CD4-positive, CD25-positive, alpha-beta regulatory T cell (primary cell): ENCODE data around the gene BAG5. TPM values are rescaled to one million over a fixed set of nuclear protein-coding genes. Genes with fewer than 3 reads are reported as not detected.

Source experiments
- ATAC-seq, 2 donors: fragments of 150-1000 bp; cut with Tn5 transposase; one replicate each; pipeline ENCODE4 v1.10.0; 2021; ENCODE audit warnings: low read depth in 2 of 2, moderate number of reproducible peaks in 2 of 2, moderate library complexity in 1 of 2
- DNase-seq, 3 donors: peaks; one replicate each; pipeline versions ENCODE4 v3.0.0 to v3.0.0-alpha.2; 2012 to 2022; ENCODE audit warnings: mixed read lengths in 1 of 3
- H3K27ac ChIP-seq: one replicate; pipeline ENCODE4 v1.7.0; 2013; ENCODE audit warnings: mild to moderate bottlenecking, low read length; ENCODE audit not compliant: insufficient read depth, poor library complexity, severe bottlenecking
- H3K27me3 ChIP-seq: one replicate; pipeline ENCODE4 v1.7.0; 2013; ENCODE audit warnings: low read length; ENCODE audit not compliant: control insufficient read depth, insufficient read depth
- H3K36me3 ChIP-seq: one replicate; pipeline ENCODE4 v1.7.0; 2013; ENCODE audit warnings: mild to moderate bottlenecking, low read length, moderate library complexity; ENCODE audit not compliant: control insufficient read depth, insufficient read depth
- H3K4me1 ChIP-seq: 2 replicates; pipeline ENCODE4 v1.7.0; 2013; ENCODE audit warnings: mild to moderate bottlenecking, low read length; ENCODE audit not compliant: insufficient read depth, control insufficient read depth, poor library complexity, severe bottlenecking
- H3K4me3 ChIP-seq: one replicate; pipeline ENCODE4 v1.7.0; 2013; ENCODE audit warnings: low read depth, mild to moderate bottlenecking, low read length, moderate library complexity
- H3K9me3 ChIP-seq, 2 experiments: 1 replicate in 1 of 2; 2 replicates in 1 of 2; pipeline ENCODE4 v1.7.0; 2013; ENCODE audit warnings: low read length in 2 of 2, mild to moderate bottlenecking in 1 of 2, moderate library complexity in 1 of 2; ENCODE audit not compliant: control insufficient read depth in 2 of 2
- H3K27ac Mint-ChIP-seq, 3 donors: one replicate each; pipeline ENCODE4 v1.8.0; 2020 to 2022; ENCODE audit warnings: mild to moderate bottlenecking in 3 of 3, mixed read lengths in 3 of 3, moderate library complexity in 2 of 3
- H3K27me3 Mint-ChIP-seq: one replicate; pipeline ENCODE4 v1.8.0; 2022; ENCODE audit warnings: mild to moderate bottlenecking, mixed read lengths
- H3K36me3 Mint-ChIP-seq: one replicate; pipeline ENCODE4 v1.8.0; 2020; ENCODE audit warnings: mixed read lengths
- H3K4me1 Mint-ChIP-seq, 4 donors: one replicate each; pipeline ENCODE4 v1.8.0; 2020 to 2022; ENCODE audit warnings: mixed read lengths in 4 of 4, mild to moderate bottlenecking in 1 of 4
- H3K4me3 Mint-ChIP-seq, 4 donors: one replicate each; pipeline ENCODE4 v1.8.0; 2020 to 2022; ENCODE audit warnings: mild to moderate bottlenecking in 4 of 4, mixed read lengths in 4 of 4, moderate library complexity in 3 of 4
- H3K9me3 Mint-ChIP-seq, 7 donors: one replicate each; pipeline ENCODE4 v1.8.0; 2020 to 2022; ENCODE audit warnings: mixed read lengths in 7 of 7, mild to moderate bottlenecking in 3 of 7, moderate library complexity in 2 of 7
- polyA plus RNA-seq, 4 donors: library from polyadenylated mRNA; unstranded; fragments of 300-500 nt; fragmentation: Illumina TruSeq; gene quantifications; one replicate each; pipeline ENCODE4 v1.2.3, GENCODE V29; 2021
- total RNA-seq: library from RNA; stranded (reverse); gene quantifications from one replicate; pipeline ENCODE4 v1.2.3, GENCODE V29; 2022

Gene BAG5
- total and polyA plus RNA-seq, 5 donors from 2014 or later, result 31.8 to 42.4 (median 38.8) TPM

DNA sequence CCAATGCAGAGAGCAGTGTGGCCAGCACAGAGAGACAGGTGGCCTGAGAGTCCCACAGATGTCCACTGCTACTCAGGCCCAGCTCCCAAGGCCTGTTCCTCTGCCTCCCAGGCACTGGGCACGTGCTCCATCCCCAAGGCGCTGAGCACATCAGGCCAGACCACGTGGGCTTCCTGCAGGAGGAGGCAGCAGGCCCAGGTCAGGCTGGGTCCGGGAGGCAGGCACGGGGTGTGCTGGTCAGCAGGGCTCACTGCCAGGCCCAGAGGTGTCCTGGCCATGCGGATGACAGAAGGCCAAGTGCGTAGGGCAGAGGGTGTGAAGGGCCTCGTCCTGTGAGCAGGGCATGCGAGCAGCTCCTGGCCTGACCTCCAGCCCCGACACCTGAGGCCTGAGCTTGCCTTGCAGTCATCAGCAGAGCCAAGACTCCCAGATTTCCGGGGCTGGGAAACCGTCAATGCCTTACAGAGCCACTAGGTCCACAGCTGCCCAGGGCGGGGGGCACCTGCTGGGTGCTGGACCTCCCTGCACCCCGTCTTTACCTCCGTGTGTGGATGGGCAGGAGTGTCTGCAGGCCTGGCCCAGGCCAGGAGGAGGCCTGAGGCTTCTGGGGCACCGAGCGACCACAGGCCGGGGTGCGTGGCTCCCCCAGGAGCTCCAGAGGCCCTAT, 18.6 kb downstream of the BAG5 start:
- no peaks in the 10 kb centered on the region for H3K36me3 ChIP-seq
- no peak for ATAC-seq
- no peaks in the 10 kb centered on the region for H3K9me3 ChIP-seq
- H3K9me3 Mint-ChIP-seq, result no peaks in the 10 kb centered on the region
- no peaks in the 10 kb centered on the region for H3K36me3 Mint-ChIP-seq
- H3K4me3 Mint-ChIP-seq, result no peak overlapping the region
- no peak overlapping the region for H3K27ac ChIP-seq
- no peak overlapping the region for H3K4me3 ChIP-seq
- H3K27ac Mint-ChIP-seq, result no peak overlapping the region
- no peaks in the 10 kb centered on the region for H3K27me3 ChIP-seq
- no peaks in the 10 kb centered on the region for H3K27me3 Mint-ChIP-seq
- H3K4me1 Mint-ChIP-seq, result peaks cover 0 to 2% (median 0%) of the 10 kb centered on the region in 4 donors
- no peaks in the 10 kb centered on the region for H3K4me1 ChIP-seq
- no peak for DNase-seq

- H3K9me3 Mint-ChIP-seq, result no peaks in the 10 kb centered on the region
- Histone ChIP-seq H3K4me3 (no peak overlapping the region), H3K36me3 (no peaks in the 10 kb centered on the region), H3K27ac (no peak overlapping the region), H3K27me3 (no peaks in the 10 kb centered on the region), H3K9me3 (no peaks in the 10 kb centered on the region), H3K4me1 (no peaks in the 10 kb centered on the region)
- no peak overlapping the region for H3K27ac Mint-ChIP-seq
- no peak for ATAC-seq
- no peaks in the 10 kb centered on the region for H3K36me3 Mint-ChIP-seq
- no peaks in the 10 kb centered on the region for H3K27me3 Mint-ChIP-seq
- no peak overlapping the region for H3K4me3 Mint-ChIP-seq
- no peak for DNase-seq
- peaks cover 0 to 2% (median 0%) of the 10 kb centered on the region in 4 donors for H3K4me1 Mint-ChIP-seq
Measured at GRCh38 chr14:103543140-103543539, 19.3 kb downstream of the BAG5 start.

GRCh38 chr14:103542605-103543088, 19.8 kb downstream of the BAG5 start:
- H3K9me3 ChIP-seq, result no peaks in the 10 kb centered on the region
- H3K27me3 Mint-ChIP-seq, result no peaks in the 10 kb centered on the region
- ATAC-seq, result no peak

GRCh38 chr14:103541709-103542604, 20.5 kb downstream of the BAG5 start:
- Histone ChIP-seq H3K27ac (no peak overlapping the region), H3K9me3 (no peaks in the 10 kb centered on the region), H3K4me3 (no peak overlapping the region), H3K4me1 (no peaks in the 10 kb centered on the region), H3K36me3 (no peaks in the 10 kb centered on the region), H3K27me3 (no peaks in the 10 kb centered on the region)
- Mint-ChIP-seq H3K9me3 (no peaks in the 10 kb centered on the region), H3K4me3 (peak overlapping the region in 1 of 4 donors; percentile 61), H3K4me1 (peaks cover 0 to 2% (median 0%) of the 10 kb centered on the region in 4 donors), H3K27ac (no peak overlapping the region), H3K36me3 (no peaks in the 10 kb centered on the region), H3K27me3 (no peaks in the 10 kb centered on the region)
- DNase-seq, result no peak
- no peak for ATAC-seq

More at GRCh38 chr14:103542605-103543088, 19.8 kb downstream of the BAG5 start:
- Mint-ChIP-seq H3K4me1 (peaks cover 0 to 2% (median 0%) of the 10 kb centered on the region in 4 donors), H3K9me3 (no peaks in the 10 kb centered on the region), H3K27ac (no peak overlapping the region), H3K4me3 (no peak overlapping the region), H3K36me3 (no peaks in the 10 kb centered on the region)
- no peak overlapping the region for H3K4me3 ChIP-seq
- H3K27ac ChIP-seq, result no peak overlapping the region
- H3K36me3 ChIP-seq, result no peaks in the 10 kb centered on the region
- no peaks in the 10 kb centered on the region for H3K27me3 ChIP-seq
- no peaks in the 10 kb centered on the region for H3K4me1 ChIP-seq
- no peak for DNase-seq

DNA sequence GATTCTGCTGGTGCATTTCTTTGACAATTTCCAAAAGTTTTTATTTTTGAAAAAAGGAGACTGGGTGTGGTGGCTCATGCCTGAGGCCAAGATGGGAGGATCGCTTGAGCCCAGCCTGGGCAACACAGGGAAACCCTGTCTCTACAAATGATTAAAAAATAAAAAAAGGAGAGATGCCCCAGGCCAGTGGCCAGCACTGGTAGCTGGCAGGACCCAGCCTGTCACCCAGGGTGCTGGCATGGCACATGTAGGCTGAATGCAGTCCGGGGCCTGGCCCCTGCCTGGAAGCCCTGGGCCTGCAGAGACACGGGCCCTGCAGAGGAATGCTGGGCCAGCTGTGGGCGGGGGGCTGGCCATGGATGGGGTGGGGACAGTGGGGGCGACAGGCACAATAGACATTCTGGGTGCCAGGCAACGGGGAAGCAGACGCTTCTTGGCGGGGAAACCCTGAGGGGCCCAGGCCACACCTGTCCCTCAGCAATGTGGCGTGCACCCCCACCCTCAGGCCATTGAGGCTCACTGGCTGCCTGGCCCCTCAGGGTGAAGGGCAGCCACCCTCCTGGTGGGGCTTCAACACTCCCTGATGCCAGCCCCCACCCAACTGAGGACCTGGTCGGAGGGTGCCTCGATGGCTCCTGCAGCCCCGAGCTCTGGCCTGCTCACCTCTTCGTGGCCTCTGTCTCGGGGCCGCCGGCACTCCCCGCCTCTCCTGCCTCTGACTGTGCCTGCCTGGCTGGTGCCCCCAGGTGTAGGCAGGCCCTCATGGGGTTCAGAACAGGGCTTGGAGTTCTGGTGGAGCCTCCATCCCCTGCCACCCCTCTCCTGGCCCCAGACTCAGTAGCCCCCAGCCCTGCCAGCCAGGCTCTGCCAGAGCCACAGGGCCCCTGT, 21.4 kb downstream of the BAG5 start:
- H3K27me3 Mint-ChIP-seq, result no peaks in the 10 kb centered on the region
- DNase-seq (no peak), ATAC-seq (no peak)
- Histone ChIP-seq H3K36me3 (no peaks in the 10 kb centered on the region), H3K4me1 (no peaks in the 10 kb centered on the region), H3K27me3 (no peaks in the 10 kb centered on the region), H3K9me3 (no peaks in the 10 kb centered on the region), H3K4me3 (no peak overlapping the region), H3K27ac (no peak overlapping the region)
- H3K4me1 Mint-ChIP-seq, result no peaks in the 10 kb centered on the region
- no peak overlapping the region for H3K4me3 Mint-ChIP-seq
- no peaks in the 10 kb centered on the region for H3K9me3 Mint-ChIP-seq
- no peaks in the 10 kb centered on the region for H3K36me3 Mint-ChIP-seq
- no peak overlapping the region for H3K27ac Mint-ChIP-seq

DNA sequence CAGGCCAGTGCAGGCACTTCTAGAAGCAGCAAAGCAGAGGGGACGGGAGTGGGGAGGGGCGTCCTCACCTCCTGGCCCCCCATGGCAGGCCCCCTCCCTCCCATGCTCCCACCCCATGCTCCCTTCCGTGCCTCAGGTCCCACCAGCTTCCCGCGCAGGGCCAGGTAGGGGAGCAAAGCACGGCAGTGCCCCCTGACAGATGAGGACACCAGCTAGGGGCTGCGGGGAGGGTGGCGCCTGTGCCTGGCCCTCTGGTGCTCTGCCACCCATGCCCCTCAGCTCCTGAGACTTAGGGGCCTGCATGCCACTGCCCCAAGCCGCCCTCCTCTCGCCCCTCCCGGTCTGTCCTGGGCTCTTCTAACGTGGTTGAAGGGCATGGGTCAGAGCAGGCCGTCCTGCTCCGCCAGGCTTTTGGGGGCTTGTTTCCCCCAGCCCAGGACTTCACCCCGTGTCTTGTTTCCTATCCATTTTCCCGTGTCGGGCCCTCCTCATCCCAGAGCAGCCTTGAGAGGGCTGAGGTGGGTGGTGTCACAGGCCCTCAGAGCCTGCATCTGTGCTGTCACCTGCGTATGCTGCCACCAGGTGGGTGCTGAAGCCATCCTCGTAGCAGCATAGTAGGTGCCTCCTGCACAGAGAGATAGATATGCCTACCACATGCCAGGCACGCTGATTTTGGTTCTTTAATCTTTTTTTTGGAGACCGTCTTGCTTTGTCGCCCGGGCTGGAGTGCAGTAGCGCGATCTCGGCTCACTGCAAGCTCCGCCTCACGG, 23.2 kb downstream of the BAG5 start:
- peak overlapping the region in 1 of 3 donors; percentile 55 for H3K27ac Mint-ChIP-seq
- H3K27me3 ChIP-seq, result no peaks in the 10 kb centered on the region
- peak overlapping the region in 1 of 4 donors; percentile 28 for H3K4me3 Mint-ChIP-seq
- DNase-seq (no peak), ATAC-seq (no peak)
- no peaks in the 10 kb centered on the region for H3K36me3 Mint-ChIP-seq
- H3K4me1 ChIP-seq, result no peaks in the 10 kb centered on the region
- H3K4me1 Mint-ChIP-seq, result no peaks in the 10 kb centered on the region
- no peaks in the 10 kb centered on the region for H3K9me3 Mint-ChIP-seq
- H3K36me3 ChIP-seq, result no peaks in the 10 kb centered on the region
- H3K27ac ChIP-seq, result no peak overlapping the region
- no peaks in the 10 kb centered on the region for H3K9me3 ChIP-seq
- no peaks in the 10 kb centered on the region for H3K27me3 Mint-ChIP-seq
- no peak overlapping the region for H3K4me3 ChIP-seq
